Esophagus squamous epithelium (tissue), 5 donors: ENCODE results near the gene METAP1D. TPM values are rescaled to one million over a fixed set of nuclear protein-coding genes. Genes with fewer than 3 reads are reported as not detected.

Source experiments
- DNase-seq: peaks from one replicate; lab custom pipeline; 2025; lab: John Stamatoyannopoulos, UW
- H3K27ac ChIP-seq, 4 donors: fragments of 200-600 bp; sonication (generic); one replicate each; pipeline ENCODE4 v1.5.1; 2016 to 2019; ENCODE audit warnings: mild to moderate bottlenecking in 1 of 4
- H3K27me3 ChIP-seq, 4 donors: fragments of 200-600 bp; sonication (generic); 1 replicate in 3 of 4; 2 replicates in 1 of 4; pipeline versions ENCODE4 v1.5.1 to v1.6.0; 2017 to 2021; ENCODE audit warnings: antibody characterized with exemption in 1 of 4
- H3K36me3 ChIP-seq, 3 donors: fragments of 200-600 bp; sonication (generic); one replicate each; pipeline ENCODE4 v1.5.1; 2016 to 2019
- H3K4me1 ChIP-seq, 3 donors: fragments of 200-600 bp; sonication (generic); one replicate each; pipeline ENCODE4 v1.5.1; 2017 to 2019
- H3K4me3 ChIP-seq, 4 donors: fragments of 200-600 bp; sonication (generic); 1 replicate in 3 of 4; 2 replicates in 1 of 4; pipeline ENCODE4 v1.5.1; 2016 to 2019; ENCODE audit warnings: mild to moderate bottlenecking in 2 of 4, moderate library complexity in 1 of 4
- H3K9me3 ChIP-seq, 3 donors: fragments of 200-600 bp; sonication (generic); one replicate each; pipeline ENCODE4 v1.5.1; 2016 to 2019
- POLR2A ChIP-seq, 4 donors: fragments of 450-650 bp; IDR thresholded peaks; one replicate each; pipeline ENCODE4 v1.6.1; 2017; ENCODE audit warnings: antibody characterized with exemption in 4 of 4, mild to moderate bottlenecking in 4 of 4, moderate library complexity in 3 of 4
- WGBS, 2 donors: methylation state at CpG; one replicate each; pipeline ENCODE4 v1.1.5; 2018; 5-methylcytosine and 5-hydroxymethylcytosine counted together
- intact Hi-C: fragments of 100-400 bp; cut with DNase I; formaldehyde crosslinking; loops from one replicate; pipeline ENCODE4 v1.15.0; 2022
- total RNA-seq, 4 donors: library from RNA; depleted of rRNA; stranded (reverse); fragments of >200 nt; gene quantifications; one replicate each; pipeline ENCODE4 v1.1.0, GENCODE V29; 2016
- TF ChIP-seq, protein P1 (sequence below), 6 experiments: fragments of 450-650 bp in 4 of 6; fragments of 200-600 bp in 2 of 6; sonication (generic) in 2 of 6; IDR thresholded peaks; one replicate each; pipeline ENCODE4 v1.5.1; 2016 to 2019; ENCODE audit warnings: antibody characterized with exemption in 6 of 6, mild to moderate bottlenecking in 4 of 6, moderate library complexity in 4 of 6
- donor health status: DM: yes; HTN: yes; CAD: no.

Gene METAP1D
- total RNA-seq, 4 donors from 2014 or later = 2.4 to 7.1 (median 5.7) TPM

DNA sequence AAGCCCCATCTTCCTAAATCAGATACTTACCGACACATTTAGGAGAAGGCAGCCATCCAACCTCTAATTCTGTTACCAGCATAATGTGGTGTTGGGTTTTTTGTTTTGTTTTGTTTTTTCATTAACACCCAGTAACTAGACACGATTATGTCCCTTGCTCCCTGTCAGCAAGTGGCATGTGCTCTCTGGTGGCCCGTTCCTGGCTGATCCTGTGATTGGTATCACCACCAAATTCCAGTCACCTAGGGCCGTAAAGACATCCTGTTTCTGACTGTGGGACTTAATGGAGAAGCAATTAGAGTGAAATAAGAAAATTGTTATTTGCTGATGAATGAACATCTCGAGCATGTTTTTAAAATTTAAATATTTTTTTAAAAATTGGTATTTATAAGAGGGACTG lies 79.7 kb downstream of the METAP1D start:
- no peaks in the 10 kb centered on the region for H3K9me3 ChIP-seq
- WGBS, 2 donors = 87 to 90% methylated on average over 5 of the region's 5 CpGs
- no peaks in the 10 kb centered on the region for H3K36me3 ChIP-seq
- H3K27ac ChIP-seq = no peak overlapping the region
- H3K27me3 ChIP-seq = peaks cover 14 to 70% (median 40%) of the 10 kb centered on the region in 4 donors
- DNase-seq = no peak
- intact Hi-C loops = no loop called here
- H3K4me1 ChIP-seq = peaks cover 1 to 30% (median 8%) of the 10 kb centered on the region in 3 donors
- TF ChIP-seq, protein P1, sequence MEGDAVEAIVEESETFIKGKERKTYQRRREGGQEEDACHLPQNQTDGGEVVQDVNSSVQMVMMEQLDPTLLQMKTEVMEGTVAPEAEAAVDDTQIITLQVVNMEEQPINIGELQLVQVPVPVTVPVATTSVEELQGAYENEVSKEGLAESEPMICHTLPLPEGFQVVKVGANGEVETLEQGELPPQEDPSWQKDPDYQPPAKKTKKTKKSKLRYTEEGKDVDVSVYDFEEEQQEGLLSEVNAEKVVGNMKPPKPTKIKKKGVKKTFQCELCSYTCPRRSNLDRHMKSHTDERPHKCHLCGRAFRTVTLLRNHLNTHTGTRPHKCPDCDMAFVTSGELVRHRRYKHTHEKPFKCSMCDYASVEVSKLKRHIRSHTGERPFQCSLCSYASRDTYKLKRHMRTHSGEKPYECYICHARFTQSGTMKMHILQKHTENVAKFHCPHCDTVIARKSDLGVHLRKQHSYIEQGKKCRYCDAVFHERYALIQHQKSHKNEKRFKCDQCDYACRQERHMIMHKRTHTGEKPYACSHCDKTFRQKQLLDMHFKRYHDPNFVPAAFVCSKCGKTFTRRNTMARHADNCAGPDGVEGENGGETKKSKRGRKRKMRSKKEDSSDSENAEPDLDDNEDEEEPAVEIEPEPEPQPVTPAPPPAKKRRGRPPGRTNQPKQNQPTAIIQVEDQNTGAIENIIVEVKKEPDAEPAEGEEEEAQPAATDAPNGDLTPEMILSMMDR (IDR thresholded peaks at IDR 0.05) = no peak
- no peak for TF ChIP-seq POLR2A (IDR thresholded peaks at IDR 0.05)
- H3K4me3 ChIP-seq = no peak overlapping the region

DNA sequence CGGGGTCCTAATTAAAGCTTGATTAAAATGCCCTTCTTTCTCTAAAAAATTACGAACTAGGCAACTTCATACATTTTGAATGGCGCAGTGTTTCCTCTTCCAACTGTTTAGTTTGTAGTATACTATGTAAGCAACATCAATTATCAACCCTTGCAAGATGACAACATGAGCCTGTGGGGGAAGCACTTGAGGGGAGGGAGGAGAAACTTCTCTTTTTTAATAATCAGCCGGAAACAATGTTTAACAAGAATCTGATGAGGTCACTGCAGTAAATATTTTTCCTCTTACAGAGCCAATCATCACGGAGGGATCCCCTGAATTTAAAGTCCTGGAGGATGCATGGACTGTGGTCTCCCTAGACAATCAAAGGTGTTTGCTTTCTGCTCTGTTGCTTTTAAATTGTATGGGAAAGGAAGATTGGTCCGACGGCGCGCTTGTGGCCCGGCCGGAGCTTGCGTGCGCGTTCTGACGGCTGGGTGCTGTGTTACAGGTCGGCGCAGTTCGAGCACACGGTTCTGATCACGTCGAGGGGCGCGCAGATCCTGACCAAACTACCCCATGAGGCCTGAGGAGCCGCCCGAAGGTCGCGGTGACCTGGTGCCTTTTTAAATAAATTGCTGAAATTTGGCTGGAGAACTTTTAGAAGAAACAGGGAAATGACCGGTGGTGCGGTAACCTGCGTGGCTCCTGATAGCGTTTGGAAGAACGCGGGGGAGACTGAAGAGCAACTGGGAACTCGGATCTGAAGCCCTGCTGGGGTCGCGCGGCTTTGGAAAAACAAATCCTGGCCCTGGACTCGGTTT lies 80.3 kb downstream of the METAP1D start:
- H3K27ac ChIP-seq = no peak overlapping the region
- peaks cover 20 to 75% (median 45%) of the 10 kb centered on the region in 4 donors for H3K27me3 ChIP-seq
- H3K36me3 ChIP-seq = no peaks in the 10 kb centered on the region
- TF ChIP-seq, protein P1 (IDR thresholded peaks at IDR 0.05) = no peak
- no peak for TF ChIP-seq POLR2A (IDR thresholded peaks at IDR 0.05)
- no peaks in the 10 kb centered on the region for H3K9me3 ChIP-seq
- no peak for DNase-seq
- WGBS, 2 donors = 60 to 62% methylated on average over 30 to 32 of the region's 38 CpGs
- H3K4me1 ChIP-seq = peaks cover 8 to 37% (median 14%) of the 10 kb centered on the region in 3 donors
- H3K4me3 ChIP-seq = no peak overlapping the region
- intact Hi-C loops = no loop called here

DNA sequence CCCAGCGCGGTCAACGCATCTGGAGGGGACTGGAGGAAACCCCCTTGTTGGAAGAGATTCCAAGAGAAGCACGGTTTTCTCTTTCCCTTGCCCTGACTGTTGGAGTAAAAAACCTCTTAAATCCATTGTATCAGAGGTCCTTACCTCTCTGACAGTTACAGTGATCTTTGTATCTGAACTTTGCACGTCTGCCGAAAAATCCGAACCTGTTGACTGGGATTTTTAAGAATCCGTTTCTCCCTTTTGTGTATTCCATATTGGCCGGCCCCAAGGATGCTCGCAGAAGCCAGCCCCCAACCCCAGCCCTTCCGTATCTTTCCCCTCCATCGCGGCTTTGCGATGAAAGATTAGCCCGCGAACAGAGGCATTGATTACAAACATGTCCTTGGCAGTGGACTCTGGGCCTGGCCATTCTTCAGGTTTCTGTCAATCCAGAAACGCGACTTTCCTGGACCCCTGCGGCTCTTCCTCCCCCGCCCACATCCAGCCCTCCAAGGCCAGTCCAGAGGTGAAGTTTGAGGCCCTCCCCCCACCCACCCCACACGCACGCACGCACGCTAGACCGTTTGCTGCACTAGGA lies 81.0 kb downstream of the METAP1D start:
- H3K27me3 ChIP-seq = peaks cover 27 to 78% (median 51%) of the 10 kb centered on the region in 4 donors
- DNase-seq = no peak
- intact Hi-C loops = no loop called here

DNA sequence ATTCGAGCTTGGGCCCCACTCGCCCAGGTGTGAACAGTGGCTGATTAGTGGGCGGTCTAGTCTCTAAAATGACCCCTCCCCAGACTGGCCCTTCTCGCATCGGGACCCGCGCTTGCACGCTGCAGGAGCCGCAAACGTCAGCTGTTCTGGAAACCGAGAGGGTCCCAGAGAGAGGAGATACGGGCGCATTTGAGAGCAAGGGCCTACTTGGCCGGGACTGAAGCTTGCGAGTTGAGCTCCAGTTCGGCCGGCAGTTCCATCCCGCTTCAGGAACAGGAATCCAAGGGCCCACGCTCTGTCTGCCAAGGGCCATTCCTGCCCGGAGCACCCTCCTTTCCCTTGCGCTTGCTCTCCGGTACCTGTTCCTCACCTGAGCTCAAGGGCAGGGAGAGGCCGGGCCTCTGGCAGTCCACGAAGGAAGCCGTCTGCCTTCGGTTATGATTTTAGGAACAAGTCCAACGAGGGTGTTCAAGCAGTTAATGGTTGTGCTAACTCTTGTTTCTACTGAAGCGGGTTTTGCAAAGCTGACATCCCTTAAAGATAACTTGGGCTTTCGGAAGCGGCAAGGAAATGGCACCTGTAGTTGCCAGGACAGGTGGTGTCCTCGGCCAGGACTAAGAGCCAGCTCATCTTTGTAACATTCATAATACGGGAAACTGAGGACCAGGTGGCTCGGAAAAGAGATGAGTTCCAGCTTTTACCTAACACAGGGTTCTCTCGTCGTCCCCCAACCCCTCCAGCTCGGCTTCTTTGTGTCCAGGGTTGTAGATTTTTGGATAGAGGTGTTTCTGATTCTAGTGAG lies 81.7 kb downstream of the METAP1D start:
- Histone ChIP-seq H3K27me3 (peaks cover 34 to 85% (median 58%) of the 10 kb centered on the region in 4 donors), H3K27ac (no peak overlapping the region), H3K36me3 (no peaks in the 10 kb centered on the region), H3K9me3 (no peaks in the 10 kb centered on the region), H3K4me3 (no peak overlapping the region), H3K4me1 (peaks cover 21 to 50% (median 27%) of the 10 kb centered on the region in 3 donors)
- 21 to 24% methylated on average over 9 to 17 of the region's 36 CpGs for WGBS, 2 donors
- DNase-seq = no peak
- intact Hi-C loops = no loop called here
- TF ChIP-seq POLR2A (IDR thresholded peaks at IDR 0.05) = no peak
- TF ChIP-seq, protein P1 (IDR thresholded peaks at IDR 0.05) = no peak

More for the DNA sequence above, 81.0 kb downstream of the METAP1D start:
- Histone ChIP-seq H3K4me1 (peaks cover 15 to 44% (median 21%) of the 10 kb centered on the region in 3 donors), H3K27ac (no peak overlapping the region), H3K36me3 (no peaks in the 10 kb centered on the region), H3K4me3 (no peak overlapping the region), H3K9me3 (no peaks in the 10 kb centered on the region)
- 41 to 64% methylated on average over 16 to 20 of the region's 25 CpGs for WGBS, 2 donors
- no peak for TF ChIP-seq POLR2A (IDR thresholded peaks at IDR 0.05)
- TF ChIP-seq, protein P1 (IDR thresholded peaks at IDR 0.05) = no peak
